Measurements from ENCODE around the gene C13orf46.

GRCh38 chr13:113931841-113932459 lies 41.9 kb downstream of the C13orf46 start:
- TF ChIP-seq CTCF (IDR thresholded peaks at IDR 0.05; ENCODE audit: poor library complexity) (no peak), EZH2 (IDR thresholded peaks at IDR 0.05; ENCODE audit: borderline replicate concordance) (no peak), EZH2phosphoT487 (IDR thresholded peaks at IDR 0.05; ENCODE audit: low read depth, severe bottlenecking, unreplicated experiment) (no peak)
